Breast epithelium (tissue), 3 donors: ENCODE results near the gene STARD9.

Experiments
- POLR2A ChIP-seq: fragments of 450-650 bp; IDR thresholded peaks from one replicate; pipeline ENCODE4 v1.6.1; 2016; ENCODE audit warnings: antibody characterized with exemption, mild to moderate bottlenecking, moderate library complexity
- TF ChIP-seq, protein P1 (sequence below), 3 donors: fragments of 450-650 bp; IDR thresholded peaks; one replicate each; pipeline ENCODE4 v1.5.1; 2016 to 2017; ENCODE audit warnings: antibody characterized with exemption in 3 of 3, mild to moderate bottlenecking in 3 of 3, moderate library complexity in 3 of 3

GRCh38 chr15:42623951-42624350, 48.5 kb downstream of the STARD9 start:
- TF ChIP-seq, protein P1, sequence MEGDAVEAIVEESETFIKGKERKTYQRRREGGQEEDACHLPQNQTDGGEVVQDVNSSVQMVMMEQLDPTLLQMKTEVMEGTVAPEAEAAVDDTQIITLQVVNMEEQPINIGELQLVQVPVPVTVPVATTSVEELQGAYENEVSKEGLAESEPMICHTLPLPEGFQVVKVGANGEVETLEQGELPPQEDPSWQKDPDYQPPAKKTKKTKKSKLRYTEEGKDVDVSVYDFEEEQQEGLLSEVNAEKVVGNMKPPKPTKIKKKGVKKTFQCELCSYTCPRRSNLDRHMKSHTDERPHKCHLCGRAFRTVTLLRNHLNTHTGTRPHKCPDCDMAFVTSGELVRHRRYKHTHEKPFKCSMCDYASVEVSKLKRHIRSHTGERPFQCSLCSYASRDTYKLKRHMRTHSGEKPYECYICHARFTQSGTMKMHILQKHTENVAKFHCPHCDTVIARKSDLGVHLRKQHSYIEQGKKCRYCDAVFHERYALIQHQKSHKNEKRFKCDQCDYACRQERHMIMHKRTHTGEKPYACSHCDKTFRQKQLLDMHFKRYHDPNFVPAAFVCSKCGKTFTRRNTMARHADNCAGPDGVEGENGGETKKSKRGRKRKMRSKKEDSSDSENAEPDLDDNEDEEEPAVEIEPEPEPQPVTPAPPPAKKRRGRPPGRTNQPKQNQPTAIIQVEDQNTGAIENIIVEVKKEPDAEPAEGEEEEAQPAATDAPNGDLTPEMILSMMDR (IDR thresholded peaks at IDR 0.05): no peak
- no peak for TF ChIP-seq POLR2A
